NCI-H2196 treated with DMSO at 0.1 percent for 48 hours (cell line): ENCODE measurements around the gene MALSU1.

ENCODE experiments used
- DNase-seq: peaks from one replicate; lab custom pipeline; 2025; ENCODE audit not compliant: unreplicated experiment; lab: John Stamatoyannopoulos, UW

Gene MALSU1

GRCh38 chr7:23335136-23335535 lies 36.0 kb downstream of the MALSU1 start:
- no peak for DNase-seq

- DNase-seq, result no peak
These were observed 36.5 kb downstream of the MALSU1 start for GRCh38 chr7:23335621-23336020.

GRCh38 chr7:23336086-23336485 lies 36.9 kb downstream of the MALSU1 start:
- no peak for DNase-seq

GRCh38 chr7:23336799-23337283 lies 37.7 kb downstream of the MALSU1 start:
- no peak for DNase-seq

GRCh38 chr7:23337374-23337773 lies 38.2 kb downstream of the MALSU1 start:
- no peak for DNase-seq

GRCh38 chr7:23338439-23338838 lies 39.3 kb downstream of the MALSU1 start:
- no peak for DNase-seq

GRCh38 chr7:23338863-23339262 lies 39.7 kb downstream of the MALSU1 start:
- no peak for DNase-seq

- no peak for DNase-seq
These were observed 42.9 kb downstream of the MALSU1 start for GRCh38 chr7:23341846-23342598.

GRCh38 chr7:23343102-23343501 lies 44.0 kb downstream of the MALSU1 start:
- no peak for DNase-seq

GRCh38 chr7:23343806-23344475 lies 44.8 kb downstream of the MALSU1 start:
- DNase-seq, result no peak

GRCh38 chr7:23345601-23346000 lies 46.5 kb downstream of the MALSU1 start:
- DNase-seq, result no peak

GRCh38 chr7:23346316-23346715 lies 47.2 kb downstream of the MALSU1 start:
- no peak for DNase-seq

GRCh38 chr7:23347033-23347681 lies 48.0 kb downstream of the MALSU1 start:
- DNase-seq, result no peak

- no peak for DNase-seq
These were observed 48.6 kb downstream of the MALSU1 start for GRCh38 chr7:23347682-23348180.

GRCh38 chr7:23349484-23350157 lies 50.5 kb downstream of the MALSU1 start:
- no peak for DNase-seq

GRCh38 chr7:23350466-23350865 lies 51.3 kb downstream of the MALSU1 start:
- no peak for DNase-seq

GRCh38 chr7:23353172-23353571 lies 54.0 kb downstream of the MALSU1 start:
- DNase-seq, result peak; percentile 62

- DNase-seq, result no peak
These were observed 57.0 kb downstream of the MALSU1 start for GRCh38 chr7:23356168-23356567.

- no peak for DNase-seq
These were observed 57.6 kb downstream of the MALSU1 start for GRCh38 chr7:23356726-23357125.

- peak; percentile 16 for DNase-seq
These were observed 58.3 kb downstream of the MALSU1 start for GRCh38 chr7:23357190-23358093.
